UCSD-AML1 (cell line): ENCODE results near the gene ZNF423.
"Not testable (repeated sequence)": the region's sequence is repeated elsewhere in the genome, so short reads cannot be mapped to it uniquely, and the experiment has no call there.

ENCODE experiments used
- DNase-seq: peaks from one replicate; lab custom pipeline; 2025; ENCODE audit not compliant: unreplicated experiment; lab: John Stamatoyannopoulos, UW

The ZNF423 gene

GRCh38 chr16:49855822-49856671 lies at the start of gene ZNF423:
TSS of gene ZNF423 (minus strand) at chr16:49856112. CDS start at chr16:49855774, 338 bp downstream.
- DNase-seq: no peak

GRCh38 chr16:49904348-49905062 lies 48.6 kb upstream of the ZNF423 start:
- no peak for DNase-seq

- DNase-seq: no peak
These were observed 47.0 kb upstream of the ZNF423 start for GRCh38 chr16:49902908-49903307.

GRCh38 chr16:49901711-49902110 lies 45.8 kb upstream of the ZNF423 start:
- DNase-seq: no peak

- DNase-seq: no peak
These were observed 45.0 kb upstream of the ZNF423 start for GRCh38 chr16:49900875-49901274.

- no peak for DNase-seq
These were observed 44.2 kb upstream of the ZNF423 start for GRCh38 chr16:49899991-49900695.

- no peak for DNase-seq
These were observed 40.6 kb upstream of the ZNF423 start for GRCh38 chr16:49896447-49896964.

- peak; percentile 50 for DNase-seq
These were observed 35.0 kb upstream of the ZNF423 start for GRCh38 chr16:49890876-49891275.

- DNase-seq: no peak
These were observed 33.9 kb upstream of the ZNF423 start for GRCh38 chr16:49889725-49890397.

- DNase-seq: no peak
These were observed 30.7 kb upstream of the ZNF423 start for GRCh38 chr16:49886554-49887094.

GRCh38 chr16:49884033-49885015 lies 28.4 kb upstream of the ZNF423 start:
- DNase-seq: no peak

GRCh38 chr16:49883076-49884014 lies 27.4 kb upstream of the ZNF423 start:
- no peak for DNase-seq

- DNase-seq: no peak
These were observed 26.0 kb upstream of the ZNF423 start for GRCh38 chr16:49881890-49882289.

GRCh38 chr16:49878540-49878939 lies 22.6 kb upstream of the ZNF423 start:
- not testable (repeated sequence) for DNase-seq

GRCh38 chr16:49876716-49877129 lies 20.8 kb upstream of the ZNF423 start:
- peak; percentile 29 for DNase-seq

GRCh38 chr16:49875806-49876715 lies 20.1 kb upstream of the ZNF423 start:
- no peak for DNase-seq

GRCh38 chr16:49874613-49875237 lies 18.8 kb upstream of the ZNF423 start:
- no peak for DNase-seq
